GM19468 (cell line): Measurements from ENCODE around the gene LRRC42.
A peak's percentile ranks its signal among the peaks of the same experiment; 100 is the strongest.

ENCODE experiments used
- ATAC-seq: cut with Tn5 transposase; IDR thresholded peaks from one replicate; pipeline ENCODE4 v1.9.1; 2021; ENCODE audit warnings: mild to moderate bottlenecking, moderate library complexity, moderate number of reproducible peaks; ENCODE audit not compliant: unreplicated experiment; ENCODE audit errors: extremely low read depth

LRRC42 gene, protein sequence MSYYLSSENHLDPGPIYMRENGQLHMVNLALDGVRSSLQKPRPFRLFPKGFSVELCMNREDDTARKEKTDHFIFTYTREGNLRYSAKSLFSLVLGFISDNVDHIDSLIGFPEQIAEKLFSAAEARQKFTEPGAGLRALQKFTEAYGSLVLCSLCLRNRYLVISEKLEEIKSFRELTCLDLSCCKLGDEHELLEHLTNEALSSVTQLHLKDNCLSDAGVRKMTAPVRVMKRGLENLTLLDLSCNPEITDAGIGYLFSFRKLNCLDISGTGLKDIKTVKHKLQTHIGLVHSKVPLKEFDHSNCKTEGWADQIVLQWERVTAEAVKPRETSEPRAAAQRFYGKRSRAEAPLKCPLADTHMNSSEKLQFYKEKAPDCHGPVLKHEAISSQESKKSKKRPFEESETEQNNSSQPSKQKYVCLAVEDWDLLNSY

DNA sequence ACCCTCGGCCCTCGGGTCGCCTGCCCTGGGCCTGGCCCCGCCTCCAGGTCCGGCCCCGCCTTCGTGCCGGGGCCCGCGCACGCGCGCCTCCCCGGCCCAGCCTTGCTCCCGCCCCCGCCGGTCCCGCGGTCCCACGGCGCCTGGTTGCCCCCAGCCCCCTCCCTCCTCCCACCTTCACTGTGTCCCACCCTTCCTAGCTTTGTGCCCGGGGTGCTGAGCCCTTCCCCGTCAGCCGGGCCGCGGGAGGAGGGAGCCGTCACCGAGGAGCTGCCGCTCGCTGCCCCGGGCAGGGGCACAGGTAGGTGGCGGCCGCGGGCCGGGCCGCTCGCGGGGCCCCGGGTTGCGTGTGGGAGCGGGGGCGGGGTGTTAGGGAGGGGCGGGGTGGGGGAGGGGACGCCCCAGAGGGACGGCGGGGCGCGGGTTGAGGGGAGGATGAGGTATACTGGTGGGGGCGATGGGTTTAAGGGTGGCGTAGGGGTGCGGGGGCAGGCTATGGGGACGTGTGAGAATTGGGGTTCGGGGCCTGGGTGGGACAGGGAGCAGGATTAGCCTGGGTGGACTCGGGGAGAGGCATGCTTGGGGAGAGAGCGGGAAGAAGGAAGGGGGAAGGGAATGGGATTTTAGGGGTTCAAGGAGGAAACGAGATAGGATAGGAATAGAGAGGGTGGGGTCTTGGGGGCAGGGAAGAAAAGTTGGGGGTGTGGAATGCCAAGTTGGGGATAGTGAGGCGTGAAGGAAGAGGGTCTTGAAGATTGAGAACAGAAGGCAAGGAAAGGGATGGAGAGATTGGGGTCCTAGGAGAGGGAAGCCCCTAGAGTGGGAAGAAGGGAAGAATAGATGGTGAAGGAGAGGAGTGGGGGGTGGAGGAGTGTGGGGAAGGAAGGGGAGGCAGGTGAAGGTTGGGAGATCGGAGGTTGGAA lies at the start of gene LRRC42:
Gene LRRC42 (plus strand): TSS at position 99 of the 920 bp plus-strand sequence. CDS start 5,650 bp downstream, outside the sequence.
- peak; percentile 20 for ATAC-seq

DNA sequence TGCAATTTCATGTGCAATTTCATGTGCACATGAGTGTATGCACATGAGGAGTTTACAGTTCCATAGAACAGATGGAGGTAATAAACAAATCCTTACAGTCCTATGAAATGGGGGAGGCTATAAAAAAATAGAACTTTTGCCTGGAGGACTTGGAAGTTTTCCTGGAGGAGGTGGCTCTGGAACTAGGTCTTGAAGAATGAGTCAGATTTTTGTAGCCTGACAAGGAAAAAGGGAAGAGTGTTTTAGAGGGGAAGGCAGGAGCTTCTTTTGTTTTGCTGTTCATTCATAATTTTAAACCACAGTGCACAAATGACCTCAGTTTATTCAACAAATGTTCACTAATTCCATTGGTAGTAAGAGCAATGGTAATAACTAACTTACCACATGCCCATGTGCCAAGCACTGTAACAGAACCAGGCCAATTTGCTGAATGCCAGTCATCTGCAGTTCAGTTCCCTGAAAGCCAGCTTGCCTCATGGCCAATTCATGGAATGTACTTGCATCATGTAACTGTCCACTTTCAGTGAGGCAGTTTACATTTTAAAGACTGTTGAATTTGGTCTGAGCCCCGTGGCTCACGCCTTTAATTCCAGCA lies 49.4 kb upstream of the LRRC42 start:
- no peak for ATAC-seq

DNA sequence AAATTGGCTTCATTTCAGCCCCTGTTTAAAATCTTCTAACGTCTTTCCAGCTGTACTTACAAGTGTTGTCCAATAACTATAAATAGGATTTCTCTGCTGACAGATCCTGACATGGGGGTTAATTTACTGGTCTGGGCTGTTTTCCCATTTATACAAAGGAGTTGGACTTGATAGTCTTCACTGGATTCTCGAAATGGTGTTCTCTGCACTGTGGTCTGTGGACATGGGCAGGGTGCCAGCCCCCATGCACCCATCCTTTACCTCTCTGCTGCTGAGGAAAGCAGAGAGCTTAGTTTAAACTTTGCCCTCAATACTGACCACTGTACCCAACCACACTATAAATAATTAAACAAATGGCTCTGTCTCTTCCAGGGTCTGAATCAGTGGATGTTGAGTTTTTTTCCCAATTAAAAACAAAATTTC lies 46.9 kb upstream of the LRRC42 start:
- ATAC-seq, result no peak

DNA sequence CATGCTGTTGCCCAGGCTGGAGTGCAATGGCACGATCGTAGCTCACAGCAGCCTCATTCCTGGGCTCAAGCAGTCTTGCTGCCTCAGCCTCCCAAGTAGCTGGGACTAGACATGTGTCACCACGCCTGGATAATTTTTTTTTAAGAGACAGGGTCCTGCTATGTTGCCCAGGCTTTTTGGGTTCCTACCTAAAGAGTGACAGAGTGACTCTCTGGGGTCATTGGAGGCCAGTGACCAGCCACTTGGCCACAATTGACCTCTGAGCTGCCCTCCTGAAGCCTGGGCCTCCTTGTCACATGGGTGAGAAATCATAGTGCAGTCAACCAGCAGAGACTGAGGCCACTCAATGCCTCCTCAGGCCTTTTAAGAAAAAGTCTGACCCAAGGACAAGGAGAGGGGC lies 46.4 kb upstream of the LRRC42 start:
- no peak for ATAC-seq

DNA sequence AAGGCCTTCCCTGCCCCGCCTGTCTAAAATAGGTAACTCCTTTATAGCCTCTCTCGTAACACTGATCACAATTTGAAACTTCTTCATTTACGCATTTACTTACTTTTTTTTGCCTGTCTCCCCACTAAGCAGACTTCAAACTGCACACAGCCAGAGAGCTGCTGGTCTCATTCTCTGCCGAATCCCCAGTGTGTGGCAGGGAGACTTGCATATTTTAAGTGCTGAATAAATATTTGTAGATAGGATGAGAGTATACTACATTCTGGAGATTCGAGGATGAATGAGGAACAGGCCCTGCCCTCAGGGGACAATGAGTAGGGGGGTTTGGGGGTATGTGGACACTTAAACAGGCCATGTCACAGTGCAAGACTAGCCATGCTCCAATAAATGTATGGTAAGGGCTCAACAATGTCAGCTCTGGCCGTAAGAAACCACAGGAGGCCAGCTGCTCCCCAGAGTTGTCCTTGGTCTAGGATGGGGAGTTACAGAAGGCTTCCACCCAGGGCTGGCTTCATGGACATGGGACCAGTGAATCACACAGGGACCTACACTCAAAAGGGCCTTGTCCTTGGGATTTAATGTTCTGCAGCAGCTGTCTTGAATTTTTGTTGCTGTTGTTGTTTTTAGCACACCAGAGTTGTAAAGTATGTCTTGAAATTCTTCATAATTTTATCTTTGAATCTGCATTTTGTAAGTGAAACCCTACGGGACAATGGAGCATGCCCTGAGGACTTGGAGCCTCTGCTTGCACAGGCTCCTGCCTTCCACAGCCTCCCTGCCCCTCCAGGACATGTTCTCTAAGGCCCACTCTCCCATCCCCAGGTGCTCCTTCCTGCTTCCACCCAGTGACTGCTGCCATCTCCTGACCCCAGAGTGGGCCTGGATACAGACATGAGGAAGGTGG lies 43.7 kb upstream of the LRRC42 start:
- no peak for ATAC-seq

DNA sequence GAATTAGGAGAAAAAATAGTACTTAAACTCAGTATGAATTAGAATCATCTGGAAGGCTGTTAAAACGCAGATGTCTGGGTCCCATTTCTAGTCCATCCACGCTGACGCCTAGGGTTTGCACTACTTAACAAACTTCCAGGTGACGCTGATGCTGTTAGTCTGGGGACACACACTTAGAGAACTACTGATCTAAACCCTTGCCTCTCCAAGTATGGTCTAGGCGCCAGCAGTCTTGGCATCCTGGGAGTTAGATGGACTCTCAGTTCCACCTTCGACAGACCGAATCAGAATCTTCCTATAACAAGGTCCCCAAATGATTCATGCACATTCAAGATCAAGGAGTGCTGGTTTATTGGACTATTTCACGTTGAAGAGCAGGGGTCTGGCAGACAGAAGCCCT lies 40.6 kb upstream of the LRRC42 start:
- ATAC-seq, result no peak

DNA sequence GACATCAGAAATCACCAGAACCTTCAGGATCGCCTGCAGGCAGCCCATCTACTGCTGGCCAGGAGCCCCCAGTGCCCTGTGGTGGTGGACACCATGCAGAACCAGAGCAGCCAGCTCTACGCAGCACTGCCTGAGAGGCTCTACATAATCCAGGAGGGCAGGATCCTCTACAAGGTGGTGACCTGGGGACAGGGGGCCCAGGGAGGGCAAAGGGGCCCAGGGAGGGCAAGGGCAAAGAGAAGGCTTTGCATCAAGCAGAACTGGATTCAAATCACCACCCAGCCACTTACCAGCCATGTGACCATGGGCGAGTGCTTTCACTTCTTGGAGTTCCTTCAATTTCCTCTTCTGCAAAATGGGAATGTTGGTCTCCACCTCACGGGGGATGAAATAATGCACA lies 40.0 kb upstream of the LRRC42 start:
- no peak for ATAC-seq

DNA sequence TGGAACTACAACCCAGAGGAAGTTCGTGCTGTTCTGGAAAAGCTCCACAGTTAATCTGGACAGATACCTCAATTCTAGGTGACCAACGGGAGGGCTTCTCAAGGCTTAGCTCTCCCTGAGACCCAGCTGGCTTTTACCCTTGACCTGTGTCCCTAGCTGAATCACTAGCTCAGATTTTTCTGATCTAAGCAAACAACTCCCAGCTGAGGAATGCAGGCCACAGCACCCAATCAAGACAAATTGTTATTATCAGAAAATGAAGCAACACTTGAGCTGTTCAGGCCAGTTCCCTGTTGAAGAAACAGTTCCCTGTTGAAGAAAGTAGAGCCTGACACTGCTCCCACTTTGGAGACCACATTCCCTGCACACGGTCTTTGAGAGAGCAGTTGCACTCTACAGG lies 36.2 kb upstream of the LRRC42 start:
- ATAC-seq, result no peak

DNA sequence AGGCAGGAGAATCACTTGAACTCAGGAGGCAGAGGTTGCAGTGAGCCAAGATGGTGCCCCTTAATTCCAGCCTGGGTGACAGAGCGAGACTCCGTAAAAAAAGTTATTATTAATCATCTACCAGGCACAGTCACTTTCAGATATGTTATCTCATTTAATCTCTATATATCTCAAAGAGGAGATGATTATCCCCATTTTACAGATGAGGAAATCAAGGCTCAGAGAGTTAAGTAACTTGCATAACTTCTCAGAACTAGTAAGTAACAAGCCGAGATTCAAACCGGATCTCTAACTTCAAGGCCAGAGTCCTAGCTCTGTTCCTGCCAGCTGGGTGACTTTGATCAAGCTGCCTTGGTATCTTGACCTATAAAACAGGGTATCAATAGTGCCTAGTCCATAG lies 34.7 kb upstream of the LRRC42 start:
- ATAC-seq, result no peak

DNA sequence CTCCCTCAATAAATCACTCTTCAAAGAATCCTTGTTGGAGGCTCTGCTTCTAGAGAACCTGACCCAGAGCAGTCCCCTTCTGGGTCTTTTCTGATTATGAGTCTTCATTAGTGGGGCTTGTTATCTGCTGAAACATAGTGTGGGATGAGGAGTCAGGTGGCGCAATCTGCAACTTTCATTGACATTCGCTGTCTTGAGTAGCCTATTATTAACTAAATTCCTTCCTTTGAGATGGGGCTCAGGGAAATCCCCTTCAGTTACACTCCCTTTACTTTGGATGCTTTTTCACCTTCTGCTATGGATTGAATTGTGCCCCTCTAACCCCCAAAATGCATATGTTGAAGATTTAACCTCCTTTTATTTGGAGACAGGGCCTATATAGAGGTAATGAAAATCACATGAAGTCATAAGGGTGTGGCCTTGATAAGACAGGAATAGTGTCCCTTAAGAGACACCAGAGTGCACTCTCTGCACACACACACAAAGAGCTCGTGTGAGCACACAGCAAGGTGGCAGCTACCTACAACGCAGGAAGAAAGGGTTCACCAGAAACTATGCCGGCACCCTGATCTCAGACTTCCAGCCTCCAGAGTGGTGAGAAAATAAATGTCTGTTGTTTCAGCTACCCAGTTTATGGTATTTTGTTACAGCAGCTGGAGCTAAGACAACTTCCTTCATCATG lies 32.7 kb upstream of the LRRC42 start:
- ATAC-seq, result no peak

DNA sequence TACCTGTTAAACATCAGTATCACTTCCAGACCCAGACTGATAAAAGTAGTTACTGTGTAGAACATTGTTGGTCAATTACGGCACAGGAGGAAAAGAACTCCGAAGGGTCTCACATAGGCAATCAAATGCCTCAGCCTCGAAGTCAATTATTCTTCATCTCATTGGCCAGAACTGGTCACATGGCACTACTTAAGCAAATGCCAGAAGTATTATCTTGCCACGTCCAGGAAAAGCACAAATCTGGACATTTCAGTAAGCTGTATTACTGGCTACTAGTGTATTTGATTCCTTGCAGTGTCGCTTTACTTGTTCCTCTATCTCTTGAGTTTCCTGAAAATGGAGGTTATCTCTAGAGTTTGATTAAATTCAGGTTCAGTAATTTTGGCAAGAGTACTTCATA lies 27.8 kb upstream of the LRRC42 start:
- ATAC-seq, result no peak

DNA sequence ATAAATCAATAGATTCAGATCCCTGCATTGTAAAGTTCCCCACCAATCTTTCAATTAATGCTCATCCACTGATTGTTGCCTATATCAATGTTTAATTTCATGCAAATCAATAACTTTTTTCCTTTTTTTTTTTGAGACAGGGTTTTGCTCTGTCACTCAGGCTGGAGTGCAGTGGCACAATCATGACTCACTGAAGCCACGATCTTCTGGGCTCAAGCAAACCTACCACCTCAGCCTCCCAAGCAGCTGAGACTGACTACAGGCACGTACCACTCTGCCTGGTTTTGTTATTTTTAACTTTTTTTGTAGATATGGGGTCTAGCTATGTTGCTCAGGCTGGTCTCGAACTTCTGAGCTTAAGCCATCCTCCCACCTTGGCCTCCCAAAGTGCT lies 26.5 kb upstream of the LRRC42 start:
- ATAC-seq, result no peak

DNA sequence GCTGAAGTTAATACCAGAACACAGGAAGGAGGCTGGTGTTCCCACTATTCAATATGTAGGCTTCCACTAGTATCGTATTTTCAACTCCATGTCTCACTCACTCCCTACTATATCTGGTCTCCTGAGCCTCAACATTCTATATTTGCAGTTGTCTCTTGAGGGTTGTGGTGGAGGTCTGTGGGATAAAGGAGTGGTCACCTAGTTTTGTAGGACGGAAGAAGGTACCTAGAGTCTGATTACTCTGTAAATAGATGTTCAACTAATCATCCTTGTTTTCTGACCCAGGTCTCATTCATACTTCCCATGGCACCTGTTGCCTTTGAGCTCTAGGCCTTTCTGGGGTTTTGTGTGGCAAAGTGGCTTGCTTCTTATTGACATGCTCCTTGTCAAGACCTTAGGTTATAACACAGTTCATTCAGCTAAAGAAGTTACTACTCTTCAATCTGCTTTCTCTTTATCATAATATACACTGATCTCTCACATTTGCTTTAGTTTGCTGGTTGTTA lies 18.7 kb upstream of the LRRC42 start:
- no peak for ATAC-seq

DNA sequence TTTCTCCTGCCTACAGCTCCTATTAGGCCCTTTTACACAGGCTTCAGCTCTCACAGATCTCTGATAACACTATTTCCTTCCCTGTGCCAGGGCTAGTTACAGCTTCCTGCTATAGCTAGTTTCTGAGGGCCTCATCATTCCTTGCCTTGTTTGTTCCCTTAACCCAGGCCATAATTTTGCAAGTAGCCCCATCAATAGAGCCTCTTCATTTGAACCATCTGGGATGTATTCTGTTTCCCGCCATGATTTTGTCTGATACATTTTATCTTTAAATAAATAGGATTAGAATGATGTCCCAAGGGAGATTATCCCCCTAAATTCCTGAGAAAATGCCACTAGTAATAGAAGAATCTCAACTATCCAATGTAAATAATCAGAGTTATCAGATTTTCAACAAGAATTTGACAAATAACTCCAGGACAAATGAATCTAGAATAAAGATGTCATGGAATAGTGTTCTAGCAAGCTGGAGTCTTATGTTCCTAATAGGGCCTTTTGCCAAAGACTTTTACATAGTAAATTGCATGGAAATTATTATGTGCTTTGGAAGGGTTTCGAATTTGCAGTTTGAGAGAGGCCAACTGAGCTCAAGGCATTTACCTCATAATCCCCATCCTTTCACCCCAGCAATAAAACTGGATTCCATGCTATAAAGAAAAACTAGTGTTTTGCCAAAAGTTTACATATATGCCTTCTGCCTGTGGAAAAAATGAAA lies 16.7 kb upstream of the LRRC42 start:
- no peak for ATAC-seq

DNA sequence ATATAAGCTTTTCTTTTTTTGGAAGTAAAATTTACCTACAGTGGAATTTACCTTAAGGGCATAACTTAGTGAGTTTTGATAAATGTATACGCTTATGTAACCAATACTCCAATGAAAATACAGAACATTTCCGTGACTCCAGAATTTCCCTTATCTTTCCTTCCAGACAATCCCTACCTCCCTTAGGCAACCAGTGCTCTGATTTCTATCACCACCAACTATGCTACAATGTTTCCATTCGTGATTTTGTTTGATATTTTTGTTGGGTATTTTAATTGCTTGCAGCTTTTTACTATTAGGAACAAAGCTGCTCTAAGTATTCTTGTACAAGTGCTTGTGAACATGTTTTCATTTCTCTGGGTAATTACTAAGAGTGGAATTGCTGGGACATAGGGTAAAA lies 15.2 kb upstream of the LRRC42 start:
- ATAC-seq, result no peak

DNA sequence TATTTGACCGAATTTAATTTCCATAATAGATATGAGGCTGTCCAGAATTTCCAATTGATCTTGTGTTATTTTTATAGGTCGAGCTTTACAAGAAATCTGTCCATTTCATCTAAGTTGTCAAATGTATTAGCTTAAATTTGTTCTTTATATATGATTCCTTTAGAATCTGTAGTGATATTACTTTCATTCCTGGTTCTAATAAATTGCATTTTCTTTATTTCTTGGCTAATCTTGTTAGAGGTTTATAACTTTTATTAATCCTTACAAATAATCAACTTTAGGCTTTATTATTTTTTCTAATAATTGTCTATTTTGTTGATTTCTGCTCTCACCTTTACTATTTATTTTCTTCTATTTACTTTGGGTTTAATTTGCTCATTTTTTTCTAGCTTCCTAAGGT lies 14.6 kb upstream of the LRRC42 start:
- no peak for ATAC-seq

DNA sequence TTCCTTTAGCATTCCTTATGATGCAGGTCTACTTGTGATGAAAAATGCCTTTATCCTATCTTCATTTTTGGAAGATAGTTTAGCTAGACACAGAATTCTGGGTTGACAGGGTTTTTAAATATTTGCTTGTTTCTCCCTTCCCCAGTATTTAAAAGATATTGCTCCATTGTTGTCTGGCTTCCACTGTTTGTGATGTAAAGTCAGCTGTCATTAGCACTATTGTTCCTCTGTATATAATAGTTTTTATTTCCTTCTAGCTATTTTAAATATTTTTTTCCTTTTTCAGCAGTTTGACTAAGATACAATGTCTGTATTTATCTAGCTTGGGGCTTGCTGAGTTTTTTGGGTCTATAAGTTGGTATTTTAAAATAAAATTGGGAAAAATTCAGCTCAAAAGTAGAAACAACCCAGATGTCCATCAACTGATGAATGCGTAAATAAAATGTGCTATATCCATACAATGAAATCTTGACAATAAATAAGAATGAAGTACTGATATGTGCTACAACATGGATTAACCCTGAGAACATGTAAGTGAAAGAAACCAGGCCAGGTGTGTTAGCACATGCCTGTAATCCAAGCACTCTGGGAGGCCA lies 11.9 kb upstream of the LRRC42 start:
- ATAC-seq, result no peak

DNA sequence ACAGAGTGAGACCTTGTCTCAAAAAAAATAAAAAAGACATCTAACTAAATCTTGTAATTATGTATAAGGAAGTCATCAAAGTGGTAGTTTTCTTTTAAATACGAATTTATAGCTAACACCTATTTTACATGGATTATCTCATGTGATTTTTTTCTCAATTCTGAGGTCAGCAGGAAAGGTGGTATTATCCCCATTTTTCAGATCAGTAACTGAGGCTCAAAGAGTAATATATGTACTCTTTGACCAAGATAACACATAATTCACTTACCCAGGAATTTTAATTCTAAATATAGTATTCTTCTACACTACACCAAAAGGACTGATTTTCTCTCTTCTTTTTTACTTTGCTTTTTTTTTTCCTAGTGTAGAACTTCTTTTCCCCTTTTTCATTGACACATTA lies 9.7 kb upstream of the LRRC42 start:
- no peak for ATAC-seq
